CD1c-positive myeloid dendritic cell (primary cell): Measurements from ENCODE around the gene GPX4.

Experiments used
- DNase-seq: peaks from one replicate; pipeline ENCODE4 v3.0.0-alpha.2; 2016; ENCODE audit errors: extremely low spot score

Gene GPX4

GRCh38 chr19:1130771-1131717 lies 27.2 kb downstream of the GPX4 start:
- no peak for DNase-seq

GRCh38 chr19:1131718-1132551 lies 28.1 kb downstream of the GPX4 start:
- peak; percentile 96 for DNase-seq

DNA sequence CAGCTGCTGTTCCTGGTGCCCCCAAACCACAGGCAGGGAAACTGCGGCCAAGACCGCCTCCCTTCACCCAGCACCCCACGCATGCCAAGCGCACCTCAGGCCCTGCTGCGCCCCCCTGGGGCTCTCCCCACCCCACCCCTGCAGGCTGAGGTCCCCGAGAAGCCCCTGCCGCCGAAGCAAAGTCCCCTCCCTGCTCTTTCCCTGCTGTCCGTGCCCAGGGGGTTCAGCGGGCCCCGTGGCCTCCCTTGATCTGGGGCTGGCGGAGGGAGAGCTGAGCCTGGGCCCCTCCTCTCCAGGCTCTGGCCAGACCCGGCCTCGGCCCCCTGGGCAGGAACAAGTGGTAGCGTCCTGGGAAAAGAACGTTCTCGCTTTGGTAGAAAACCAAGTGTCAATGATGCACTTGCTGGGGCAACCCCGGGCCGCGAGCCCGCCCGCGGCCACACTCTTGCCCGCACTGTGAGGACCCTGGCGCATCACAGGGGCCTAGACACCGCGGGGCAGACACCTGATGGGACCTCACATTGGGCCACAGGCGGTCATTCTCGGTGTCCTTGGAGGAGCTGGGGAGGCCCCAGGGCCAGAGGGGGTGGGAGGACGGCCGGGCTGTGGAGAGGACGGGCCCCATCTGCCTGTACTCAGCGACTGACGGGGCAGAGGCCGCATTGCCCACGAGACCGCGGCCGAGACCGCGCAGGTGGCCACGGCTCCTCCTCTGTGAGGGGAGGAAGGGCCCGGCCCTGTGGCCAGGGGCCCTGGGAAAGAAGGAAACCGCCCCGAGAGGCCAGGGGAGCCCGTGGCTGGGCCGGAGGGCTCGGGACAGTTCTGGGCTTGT lies 29.0 kb downstream of the GPX4 start:
- DNase-seq, result peak; percentile 27

GRCh38 chr19:1133471-1133929 lies 29.7 kb downstream of the GPX4 start:
- peak; percentile 54 for DNase-seq

GRCh38 chr19:1134431-1134830 lies 30.6 kb downstream of the GPX4 start:
- DNase-seq, result no peak

GRCh38 chr19:1135454-1135853 lies 31.7 kb downstream of the GPX4 start:
- DNase-seq, result no peak

DNA sequence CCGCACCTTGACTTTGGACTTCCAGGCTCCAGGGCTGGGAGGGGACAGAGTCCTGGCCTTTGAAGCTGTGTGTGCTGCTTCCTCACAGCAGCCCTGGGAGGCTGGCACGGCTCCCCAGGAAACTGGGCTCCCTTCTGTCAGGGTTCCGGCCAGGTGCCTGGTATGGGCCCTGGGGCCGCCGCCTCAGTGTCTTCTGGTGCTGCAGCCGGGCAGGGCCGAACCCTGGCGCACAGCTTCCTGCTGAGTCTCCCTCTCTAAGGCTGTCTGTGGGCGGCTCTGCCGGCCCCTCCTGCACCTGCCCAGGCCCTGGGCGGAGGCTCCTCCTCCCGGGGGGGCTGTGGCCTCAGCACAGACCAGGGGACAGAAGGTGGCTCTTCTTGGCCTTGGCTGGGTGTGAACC lies 32.4 kb downstream of the GPX4 start:
- DNase-seq, result no peak

DNA sequence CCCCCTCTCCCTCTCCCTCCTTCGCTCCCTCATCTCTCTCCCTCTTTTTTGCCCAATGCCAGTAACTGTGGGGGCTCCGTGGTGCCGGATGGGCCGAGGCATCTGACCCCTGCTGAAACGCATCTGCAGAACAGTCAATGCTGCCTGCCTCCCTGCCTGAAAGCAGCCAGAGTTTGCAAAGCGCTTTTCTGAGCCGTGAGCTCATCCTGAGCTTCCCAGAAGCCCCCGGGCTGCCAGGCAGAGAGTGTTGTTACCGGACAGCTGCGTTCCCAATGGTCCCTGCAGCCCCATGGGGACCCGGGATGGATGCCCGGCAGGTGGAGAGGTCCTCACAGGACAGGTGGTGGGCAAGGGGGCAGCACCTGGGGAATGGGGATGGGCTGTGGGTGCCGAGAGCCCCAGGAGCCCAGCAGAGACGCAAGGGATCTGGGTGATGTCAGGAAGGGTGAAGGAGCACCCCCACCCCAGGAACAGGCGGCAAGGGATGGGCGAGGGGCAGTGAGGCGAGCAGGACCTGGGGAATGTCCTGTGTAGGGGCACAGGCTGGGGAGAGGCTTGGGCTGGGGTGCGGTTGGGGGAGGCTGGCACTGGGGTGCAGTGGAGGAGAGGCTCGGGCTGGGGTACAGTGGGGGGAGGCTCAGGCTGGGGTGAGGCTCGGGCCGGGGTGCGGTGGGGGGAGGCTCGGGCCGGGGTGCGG lies 33.0 kb downstream of the GPX4 start:
- DNase-seq, result no peak

DNA sequence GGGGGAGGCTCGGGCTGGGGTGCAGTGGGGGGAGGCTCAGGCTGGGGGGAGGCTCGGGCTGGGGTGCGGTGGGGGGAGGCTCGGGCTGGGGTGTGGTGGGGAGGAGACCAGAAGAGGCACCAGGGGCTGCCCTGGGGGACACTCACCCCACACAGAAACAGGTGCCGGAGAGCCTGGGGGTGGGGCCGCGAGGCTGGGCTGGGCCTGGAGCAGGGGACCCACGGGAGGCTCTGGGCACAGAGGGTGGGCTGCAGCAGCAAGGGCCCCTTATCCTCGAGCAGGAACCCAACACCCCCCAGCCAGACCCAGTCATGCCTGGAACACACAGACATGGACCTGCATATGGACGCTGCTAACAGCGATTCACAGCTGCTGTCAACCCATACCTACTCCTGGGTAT lies 34.3 kb downstream of the GPX4 start:
- no peak for DNase-seq

- DNase-seq, result no peak
Observed at GRCh38 chr19:1139126-1139525, 35.3 kb downstream of the GPX4 start.

DNA sequence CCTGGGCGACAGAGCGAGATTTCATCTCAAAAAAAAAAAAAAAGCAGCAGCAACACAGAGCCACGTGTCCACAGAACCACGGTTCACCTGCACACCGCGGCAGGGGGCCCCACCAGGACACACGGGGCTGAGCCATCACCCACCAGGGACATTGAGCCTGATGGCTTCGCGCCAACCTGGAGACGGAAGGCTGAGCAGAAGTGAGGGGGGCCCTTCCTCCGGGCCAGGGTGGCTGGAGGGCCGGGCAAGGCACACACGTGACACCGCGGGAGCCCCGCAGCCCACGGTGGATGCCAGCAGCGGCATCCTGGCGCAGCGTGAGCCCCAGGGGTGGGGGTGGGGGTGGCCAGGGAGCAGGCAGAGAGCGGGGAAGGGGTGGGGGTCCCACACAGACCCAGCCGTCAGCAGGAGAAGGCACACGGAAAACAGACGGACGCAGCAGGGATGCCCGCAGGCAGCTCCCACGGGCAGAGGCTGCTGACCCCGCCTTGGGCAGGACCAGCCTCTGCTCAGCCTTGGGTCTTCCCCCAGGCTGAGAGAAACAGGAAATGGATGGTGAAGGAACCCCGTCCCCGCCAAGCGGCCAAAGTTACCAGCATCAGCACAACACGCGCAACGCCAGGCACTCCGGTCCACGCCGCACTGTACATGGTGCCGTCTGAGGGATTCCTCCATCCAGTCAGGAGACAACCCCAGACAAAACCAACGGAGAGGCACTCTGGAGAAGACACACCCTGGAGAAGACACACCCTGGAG lies 36.7 kb downstream of the GPX4 start:
- DNase-seq, result no peak

DNA sequence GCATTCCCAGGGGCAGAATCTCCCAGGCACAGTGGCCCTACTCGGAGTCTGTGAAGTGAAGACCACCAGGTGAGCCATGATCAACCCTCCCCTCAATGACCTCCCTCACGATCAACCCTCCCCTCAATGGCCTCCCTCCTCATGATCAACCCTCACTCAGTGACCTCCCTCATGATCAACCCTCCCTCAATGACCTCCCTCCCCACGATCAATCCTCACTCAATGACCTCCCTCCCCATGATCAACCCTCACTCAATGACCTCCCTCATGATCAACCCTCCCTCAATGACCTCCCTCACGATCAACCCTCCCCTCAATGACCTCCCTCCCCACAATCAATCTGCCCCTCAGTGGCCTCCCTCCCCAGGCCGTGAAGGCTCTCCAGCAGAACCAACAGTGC lies 38.1 kb downstream of the GPX4 start:
- no peak for DNase-seq

DNA sequence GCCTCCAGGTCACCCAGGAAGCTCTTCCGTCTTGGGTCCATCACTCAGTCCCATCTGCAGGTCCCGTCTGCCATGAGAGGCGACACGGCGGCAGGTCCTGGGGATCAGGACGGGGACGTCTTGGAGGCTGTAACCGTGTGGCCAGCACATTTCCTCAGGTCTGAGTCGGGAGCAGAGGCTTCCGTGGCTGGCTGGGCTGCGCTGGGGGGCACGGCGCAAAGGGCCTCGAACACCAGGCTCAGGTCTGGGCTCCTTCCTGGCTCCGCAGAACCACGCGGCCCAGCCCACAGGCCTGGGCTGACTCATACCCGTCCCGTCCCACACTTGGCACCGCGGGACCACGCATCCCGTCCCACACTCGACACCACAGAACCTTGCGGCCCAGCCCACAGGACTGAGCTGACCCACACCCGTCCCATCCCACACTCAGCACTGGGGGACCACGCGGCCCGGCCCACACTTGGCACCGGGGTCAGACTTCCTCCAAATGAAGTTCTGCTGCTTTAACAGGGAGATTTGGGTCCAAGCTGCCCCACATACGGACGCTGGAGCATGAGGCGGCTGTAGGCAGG lies 40.1 kb downstream of the GPX4 start:
- DNase-seq, result no peak

DNA sequence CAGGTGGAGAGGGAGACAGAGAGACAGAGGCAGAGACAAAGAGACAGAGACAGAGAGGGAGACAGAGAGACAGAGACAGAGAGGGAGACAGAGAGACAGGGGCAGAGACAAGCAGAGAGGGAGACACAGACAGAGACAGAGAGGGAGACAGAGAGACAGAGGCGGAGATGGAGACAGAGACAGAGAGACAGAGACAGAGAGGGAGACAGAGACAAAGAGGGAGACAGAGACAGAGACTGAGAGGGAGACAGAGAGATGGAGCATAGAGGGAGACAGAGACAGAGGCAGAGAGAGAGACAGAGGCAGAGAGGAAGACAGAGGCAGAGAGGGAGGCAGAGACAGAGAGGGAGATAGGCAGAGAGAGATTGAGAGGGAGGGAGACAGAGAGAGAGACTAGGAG lies 40.9 kb downstream of the GPX4 start:
- no peak for DNase-seq

DNA sequence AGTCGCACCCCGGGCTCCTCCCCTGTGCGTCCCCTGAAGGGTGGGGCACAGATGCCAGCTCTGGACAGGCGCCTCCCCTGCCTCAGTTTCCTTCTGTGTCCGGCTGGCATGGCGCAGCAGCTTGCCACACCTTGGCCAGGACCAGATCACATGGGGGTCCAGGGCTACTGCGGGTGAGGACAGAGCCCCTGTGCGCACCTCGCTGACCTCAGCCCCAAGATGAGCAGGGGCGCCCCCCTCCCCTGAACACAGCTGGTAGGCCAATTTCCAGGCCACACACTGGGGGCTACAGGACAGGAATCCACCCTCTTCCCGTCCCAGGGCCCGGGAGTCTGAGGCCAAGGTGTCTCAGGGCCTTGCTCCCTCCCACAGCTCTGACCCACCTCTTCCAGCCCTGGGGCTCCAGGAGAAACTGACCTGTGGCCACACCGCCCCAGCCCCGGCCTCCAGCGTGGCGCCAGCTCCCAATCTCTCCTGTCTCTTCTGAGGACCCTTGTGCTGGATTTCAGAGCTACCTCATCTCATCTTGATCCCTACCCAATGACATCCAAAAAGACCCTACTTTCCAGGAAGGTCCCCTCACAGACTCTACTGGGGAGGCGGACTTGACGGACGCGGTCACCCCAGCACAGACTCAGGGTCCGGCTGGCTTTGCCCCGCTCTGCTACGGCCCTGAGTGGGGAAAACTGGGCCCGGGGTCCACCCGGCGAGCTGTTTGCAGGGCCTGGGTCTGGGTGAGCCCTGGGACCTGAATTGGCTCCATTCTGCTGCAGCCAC lies 42.0 kb downstream of the GPX4 start:
- DNase-seq, result no peak

DNA sequence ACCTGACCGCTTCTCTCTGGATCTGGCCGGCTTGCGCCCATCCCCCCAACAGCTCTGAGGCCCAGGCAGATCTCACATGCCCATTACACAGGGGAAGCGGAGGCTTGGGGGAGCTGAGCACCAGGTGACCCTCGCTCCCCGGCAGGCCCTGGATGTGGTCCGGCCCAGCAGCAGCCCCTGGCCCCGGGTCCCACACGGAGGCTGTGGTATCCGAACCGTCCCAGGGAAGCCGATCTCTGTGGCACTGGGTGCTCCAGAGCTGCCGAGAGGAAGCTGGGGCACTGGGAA lies 42.6 kb downstream of the GPX4 start:
- DNase-seq, result no peak

DNA sequence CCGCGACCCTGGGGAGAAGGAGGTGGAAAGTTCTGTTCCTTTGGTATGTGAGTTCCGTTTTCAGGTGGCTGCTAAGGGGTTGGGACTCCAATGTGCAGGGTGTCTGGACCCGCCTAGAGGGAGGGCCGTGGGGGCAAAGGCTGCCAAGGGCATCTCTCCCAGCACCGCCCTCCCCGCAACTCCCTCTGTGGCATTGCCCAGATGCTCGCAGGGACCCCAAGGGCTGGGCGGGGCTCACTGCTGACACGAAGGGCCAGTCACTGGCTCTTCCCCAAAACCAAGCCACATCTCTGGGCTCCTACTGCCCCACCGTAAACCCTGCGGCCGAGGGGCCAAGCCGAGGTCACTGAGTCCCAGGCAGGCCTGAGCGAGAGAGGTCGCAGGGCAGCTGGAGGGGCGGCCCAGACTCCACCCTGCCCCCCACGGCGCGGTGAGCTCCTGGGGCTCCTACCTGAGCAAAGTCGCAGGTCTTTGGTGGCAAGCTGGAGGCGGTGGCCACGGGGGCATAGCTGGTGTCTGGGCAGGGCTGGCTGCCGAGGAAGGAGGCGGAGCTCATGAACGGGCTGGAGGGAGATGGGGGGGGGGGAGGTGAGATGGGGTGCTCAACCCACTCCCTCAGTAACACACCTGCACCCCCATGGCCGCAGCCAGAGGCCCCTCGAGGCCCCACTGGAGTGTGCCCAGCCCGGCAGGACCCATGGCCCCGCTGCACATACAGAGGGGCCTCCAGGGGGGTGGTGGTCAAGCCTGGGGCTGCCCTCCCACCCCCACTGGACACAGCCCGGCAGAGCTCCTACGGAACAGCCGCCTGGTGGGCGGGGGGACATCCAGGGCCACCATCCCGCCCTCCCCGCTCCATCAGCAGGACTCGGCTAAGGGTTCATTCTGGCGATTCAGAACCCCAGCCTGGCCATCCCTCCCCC lies 43.3 kb downstream of the GPX4 start:
- DNase-seq, result no peak

- DNase-seq, result no peak
Observed at GRCh38 chr19:1147934-1148549, 44.2 kb downstream of the GPX4 start.
